Activated naive CD4-positive, alpha-beta T cell treated with anti-CD3 and anti-CD28 coated beads, Interleukin-2, amount 50 U/mL, for 24 hours (primary cell): ENCODE data around the gene ZNF785.
"Not testable (repeated sequence)": the region's sequence is repeated elsewhere in the genome, so short reads cannot be mapped to it uniquely, and the experiment has no call there.

Experiments
- H3K27ac Mint-ChIP-seq: one replicate; pipeline ENCODE4 v1.8.0; 2021; ENCODE audit warnings: mild to moderate bottlenecking, mixed read lengths
- H3K27me3 Mint-ChIP-seq: one replicate; pipeline ENCODE4 v1.8.0; 2021; ENCODE audit warnings: mixed read lengths
- H3K36me3 Mint-ChIP-seq: one replicate; pipeline ENCODE4 v1.8.0; 2021; ENCODE audit warnings: mixed read lengths
- H3K4me1 Mint-ChIP-seq: one replicate; pipeline ENCODE4 v1.8.0; 2021; ENCODE audit warnings: mixed read lengths
- H3K4me3 Mint-ChIP-seq: one replicate; pipeline ENCODE4 v1.8.0; 2021; ENCODE audit warnings: mild to moderate bottlenecking, mixed read lengths
- H3K9me3 Mint-ChIP-seq: one replicate; pipeline ENCODE4 v1.8.0; 2021; ENCODE audit warnings: mixed read lengths

The ZNF785 gene

DNA sequence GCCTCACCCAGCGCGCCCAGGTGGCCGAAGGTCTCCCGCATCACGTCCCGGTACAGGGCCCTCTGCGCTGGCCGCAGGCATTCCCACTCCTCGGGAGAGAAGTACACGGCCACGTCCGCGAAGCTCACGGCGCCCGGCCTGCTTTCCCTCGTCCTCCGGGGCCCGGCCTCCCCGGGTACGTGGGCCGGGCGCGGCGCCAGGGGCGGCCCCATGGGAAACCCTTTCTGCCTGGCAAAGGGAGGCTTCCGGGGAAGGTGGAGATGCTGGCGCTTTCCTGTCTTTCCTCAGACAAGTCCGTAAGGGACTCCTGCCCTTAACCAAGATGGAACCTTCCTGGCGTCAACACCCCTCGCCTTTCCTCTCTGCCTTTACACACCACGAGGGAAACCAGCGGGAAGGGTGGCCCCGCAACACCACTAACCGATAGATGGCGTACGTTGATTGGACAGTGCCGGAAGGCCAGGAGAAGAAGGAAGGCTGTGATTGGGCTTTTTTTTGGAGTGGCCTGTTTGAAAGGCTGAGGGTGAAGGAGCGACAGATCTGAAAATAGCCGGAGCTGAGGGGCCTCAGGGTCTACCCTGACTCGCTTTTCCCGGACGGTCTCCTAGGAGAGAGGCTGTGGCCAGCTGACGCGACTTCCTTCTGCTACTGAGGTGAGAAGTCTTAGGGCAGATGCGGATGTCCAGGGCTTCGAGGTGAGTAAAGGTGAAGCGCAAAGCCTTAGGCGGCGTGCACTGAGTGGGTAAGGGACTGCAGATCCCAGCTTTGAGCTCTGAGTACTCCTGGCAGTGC is at the start of gene ZNF785:
TSS of gene ZNF785 (minus strand) at position 298 of the 792 bp plus-strand sequence. CDS start at position 212, 86 bp downstream.
- Mint-ChIP-seq H3K4me1 (peaks cover 35% of the 10 kb centered on the region), H3K9me3 (no peaks in the 10 kb centered on the region), H3K4me3 (peak within 1 kb of the TSS; percentile 94), H3K27me3 (no peaks in the 10 kb centered on the region), H3K27ac (peak within 1 kb of the TSS; percentile 98), H3K36me3 (peaks cover 5% of the 10 kb centered on the region)

DNA sequence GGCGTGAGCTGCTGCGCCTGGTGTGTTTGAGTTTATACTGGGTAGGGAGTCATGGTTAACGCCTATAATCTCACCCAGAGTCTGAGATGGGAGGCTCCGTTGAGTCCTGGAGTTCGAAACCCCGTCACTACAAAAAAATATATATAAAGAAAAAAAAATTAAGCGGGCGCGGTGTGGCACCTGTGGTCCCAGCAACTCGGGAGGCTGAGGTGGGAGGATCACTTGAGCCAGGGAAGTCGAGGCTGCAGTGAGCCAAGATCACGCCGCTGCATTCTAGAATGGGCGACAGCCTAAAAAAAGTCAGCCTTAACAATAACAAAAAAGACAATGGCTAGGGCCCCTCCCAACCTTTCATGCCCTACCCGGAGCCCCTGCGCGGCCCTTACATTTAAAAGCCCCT is 48.0 kb upstream of the ZNF785 start:
- Mint-ChIP-seq H3K27ac (peak overlapping the region; percentile 94), H3K36me3 (no peaks in the 10 kb centered on the region), H3K9me3 (no peaks in the 10 kb centered on the region), H3K27me3 (no peaks in the 10 kb centered on the region), H3K4me3 (peak overlapping the region; percentile 89), H3K4me1 (peaks cover 21% of the 10 kb centered on the region)

DNA sequence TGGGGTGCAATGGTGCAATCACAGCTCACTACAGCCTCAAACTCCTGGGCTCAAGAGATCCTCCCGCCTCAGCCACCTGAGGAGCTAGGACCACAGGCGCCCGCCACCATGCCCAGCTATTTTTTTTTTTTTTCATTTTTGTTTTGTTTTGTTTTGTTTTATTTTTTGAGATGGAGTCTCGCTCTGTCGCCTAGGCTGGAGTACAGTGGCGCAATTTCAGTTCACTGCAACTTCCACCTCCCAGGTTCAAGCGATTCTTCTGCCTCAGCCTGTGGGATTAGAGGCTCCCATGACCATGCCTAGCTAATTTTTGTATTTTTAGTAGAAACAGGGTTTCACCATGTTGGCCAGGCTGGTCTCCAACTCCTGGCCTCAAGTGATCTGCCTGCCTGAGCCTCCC is 47.0 kb upstream of the ZNF785 start:
- not testable (repeated sequence) for H3K27ac Mint-ChIP-seq, H3K36me3 Mint-ChIP-seq, H3K4me3 Mint-ChIP-seq, H3K9me3 Mint-ChIP-seq, H3K27me3 Mint-ChIP-seq
- H3K4me1 Mint-ChIP-seq, result peaks cover 22% of the 10 kb centered on the region

DNA sequence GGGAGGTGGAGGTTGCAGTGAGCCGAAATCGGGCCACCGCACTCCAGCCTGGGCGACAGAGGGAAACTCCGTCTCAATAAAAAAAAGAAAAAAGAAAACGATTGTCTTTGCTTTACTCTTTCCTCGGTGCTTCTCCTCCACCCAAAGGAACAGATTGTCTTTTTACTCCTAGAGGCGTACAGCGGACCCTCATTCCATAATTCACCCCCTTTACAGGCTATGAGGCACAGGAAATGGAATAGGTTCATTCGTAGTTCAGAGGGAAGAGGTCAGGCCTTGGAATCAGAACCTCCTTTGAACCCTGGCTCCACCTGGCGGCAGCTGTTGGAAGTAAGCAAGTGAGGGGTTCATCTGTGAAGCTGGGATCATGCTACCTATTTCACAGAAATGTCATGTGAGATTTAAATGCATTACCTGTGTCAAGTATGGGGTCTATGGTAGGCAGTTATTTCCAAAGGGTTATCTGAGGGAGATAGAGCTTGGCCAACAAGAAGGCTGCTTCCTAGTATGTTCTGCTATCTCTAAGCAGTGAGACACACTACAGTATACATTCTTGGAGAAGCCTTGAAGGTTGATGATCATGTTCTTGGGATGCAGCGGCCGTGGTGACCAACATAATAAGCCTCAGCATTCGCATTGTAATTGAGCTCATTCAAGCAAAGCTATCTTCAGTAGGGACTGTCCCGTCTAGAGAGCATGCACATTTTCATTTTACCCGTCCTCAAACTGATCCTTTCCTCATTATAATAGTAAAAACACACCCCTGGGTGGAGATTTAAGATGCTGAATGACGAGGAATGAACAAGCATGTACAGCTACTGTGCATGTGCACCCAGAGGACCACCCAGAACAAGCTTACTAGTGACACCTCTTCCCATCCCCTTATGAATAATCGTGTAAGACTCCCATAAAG is 43.4 kb upstream of the ZNF785 start:
- Mint-ChIP-seq H3K4me3 (peak overlapping the region; percentile 81), H3K36me3 (no peaks in the 10 kb centered on the region), H3K27me3 (no peaks in the 10 kb centered on the region), H3K4me1 (peaks cover 7% of the 10 kb centered on the region), H3K27ac (peak overlapping the region; percentile 36), H3K9me3 (no peaks in the 10 kb centered on the region)

DNA sequence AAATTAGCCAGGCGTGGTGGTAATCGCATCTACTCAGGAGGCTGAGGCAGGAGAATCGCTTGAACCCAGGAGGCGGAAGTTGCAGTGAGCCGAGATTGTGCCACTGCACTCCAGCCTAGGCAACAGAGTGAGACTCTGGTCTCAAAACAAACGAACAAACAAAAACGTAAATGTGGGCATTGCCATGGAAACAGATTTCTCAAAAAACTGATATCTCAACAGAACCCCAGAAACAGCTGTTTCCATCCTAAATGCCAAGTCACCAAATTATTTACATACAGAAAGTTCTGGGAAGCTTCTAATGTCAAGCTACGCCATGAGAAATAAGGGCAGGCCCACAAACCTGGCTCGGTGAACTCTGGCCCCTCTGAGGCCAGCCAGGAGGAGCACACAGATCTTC is 40.7 kb upstream of the ZNF785 start:
- Mint-ChIP-seq H3K4me1 (peaks cover 5% of the 10 kb centered on the region), H3K27me3 (no peaks in the 10 kb centered on the region), H3K4me3 (no peak overlapping the region), H3K9me3 (no peaks in the 10 kb centered on the region), H3K36me3 (no peaks in the 10 kb centered on the region), H3K27ac (no peak overlapping the region)

DNA sequence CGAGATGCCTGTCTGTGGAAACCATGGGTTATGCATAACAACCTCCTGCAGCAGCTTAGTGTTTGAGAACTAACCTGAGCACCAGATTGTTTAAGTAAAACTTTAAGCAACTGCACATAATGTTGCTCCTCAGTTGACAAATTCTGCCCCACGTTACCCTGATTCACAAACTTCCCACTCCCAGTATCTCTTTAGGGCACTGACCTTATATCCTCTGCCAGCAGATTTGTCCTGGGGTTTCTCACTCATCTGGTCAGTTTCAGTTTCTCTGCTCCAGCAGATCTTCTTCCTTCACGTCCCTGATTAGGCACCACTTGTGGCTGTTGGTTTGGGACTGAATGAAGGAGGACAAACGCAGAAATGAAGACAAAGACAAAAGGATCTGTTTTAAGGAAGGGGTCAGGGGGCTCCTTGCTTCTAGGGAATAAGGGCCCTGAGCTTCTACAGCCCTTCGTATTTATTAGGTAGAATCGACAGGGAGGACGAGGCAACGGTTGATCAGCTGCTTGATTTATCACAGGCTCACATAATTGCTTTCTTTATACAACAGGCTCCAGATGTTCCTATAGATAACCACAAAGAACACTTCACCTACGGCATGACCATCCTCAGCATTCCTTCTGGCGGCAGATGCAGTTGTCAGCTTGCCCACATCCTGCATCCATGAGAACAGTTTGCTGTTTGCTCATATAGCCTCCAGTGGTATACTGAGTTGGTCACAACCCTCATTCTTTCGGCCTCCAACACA is 38.2 kb upstream of the ZNF785 start:
- H3K4me3 Mint-ChIP-seq, result no peak overlapping the region
- no peaks in the 10 kb centered on the region for H3K9me3 Mint-ChIP-seq
- no peaks in the 10 kb centered on the region for H3K27me3 Mint-ChIP-seq
- no peak overlapping the region for H3K27ac Mint-ChIP-seq
- peaks cover 3% of the 10 kb centered on the region for H3K4me1 Mint-ChIP-seq
- no peaks in the 10 kb centered on the region for H3K36me3 Mint-ChIP-seq

DNA sequence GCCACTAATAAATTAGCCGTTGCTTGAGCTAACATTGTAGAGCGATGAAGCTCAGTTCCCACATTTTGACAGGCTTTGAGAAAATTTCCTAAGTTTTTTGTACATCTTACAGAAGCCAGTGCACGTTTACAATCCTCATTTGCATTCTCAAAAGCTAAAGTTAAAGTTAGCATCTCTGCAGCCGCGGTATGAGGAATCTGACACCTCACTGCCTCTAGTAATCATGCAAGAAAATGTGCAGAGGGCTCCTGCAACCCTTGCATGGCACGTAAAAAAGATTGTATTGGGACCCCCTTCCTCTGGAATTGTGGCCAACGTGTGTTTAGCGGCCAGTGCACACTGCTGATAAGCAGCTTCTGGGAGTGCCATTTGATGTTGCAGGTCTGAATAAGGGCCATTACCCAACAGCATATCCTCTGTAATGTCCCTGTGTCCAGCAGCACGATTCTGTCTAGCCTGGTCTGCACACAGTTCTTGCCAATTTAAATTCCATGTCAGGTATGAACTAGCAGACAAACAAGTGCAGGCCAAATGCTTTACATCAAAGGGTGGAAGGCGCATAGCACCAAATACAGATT is 37.0 kb upstream of the ZNF785 start:
- Mint-ChIP-seq H3K4me3 (no peak overlapping the region), H3K27ac (no peak overlapping the region), H3K36me3 (no peaks in the 10 kb centered on the region), H3K27me3 (no peaks in the 10 kb centered on the region), H3K4me1 (no peaks in the 10 kb centered on the region), H3K9me3 (no peaks in the 10 kb centered on the region)

DNA sequence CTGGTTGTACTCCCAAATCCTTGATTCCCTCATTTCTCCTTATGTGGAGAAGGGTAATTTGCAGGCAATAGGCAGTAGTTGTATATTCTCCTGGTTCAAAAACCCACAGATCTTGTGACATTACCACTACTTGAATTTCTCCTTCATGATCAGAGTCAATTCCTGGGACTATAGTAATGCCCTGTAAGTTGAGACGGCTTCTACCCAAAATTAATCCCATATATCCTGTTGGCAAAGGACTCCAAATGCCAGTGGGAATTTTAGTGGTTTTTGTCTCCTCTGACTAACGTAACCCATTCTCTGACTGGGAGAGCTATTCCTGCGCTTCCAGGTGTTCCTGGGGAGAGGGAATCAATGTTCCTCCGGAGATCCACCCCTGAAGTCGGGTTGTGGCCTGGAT is 36.3 kb upstream of the ZNF785 start:
- Mint-ChIP-seq H3K9me3 (no peaks in the 10 kb centered on the region), H3K27me3 (no peaks in the 10 kb centered on the region), H3K36me3 (no peaks in the 10 kb centered on the region), H3K4me1 (no peaks in the 10 kb centered on the region), H3K27ac (no peak overlapping the region), H3K4me3 (no peak overlapping the region)

DNA sequence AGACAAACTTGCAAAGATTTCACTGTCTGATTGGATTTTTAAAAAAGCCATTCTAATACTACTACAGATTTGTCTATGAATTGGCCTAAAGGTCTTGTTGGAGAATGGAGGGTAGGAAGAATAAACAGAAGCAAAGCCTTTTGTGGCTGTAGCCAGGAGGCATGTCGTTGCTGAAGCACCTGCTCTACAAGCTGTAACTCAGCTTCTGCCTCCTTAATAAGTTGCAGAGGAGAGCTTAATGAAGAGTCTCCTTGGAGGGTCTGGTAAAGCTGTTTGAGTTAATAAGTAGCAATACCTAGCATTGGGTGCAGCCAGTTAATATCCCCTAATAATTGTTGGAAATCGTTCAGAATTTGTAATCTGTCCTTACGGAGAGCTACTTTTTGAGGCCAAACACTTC is 34.7 kb upstream of the ZNF785 start:
- Mint-ChIP-seq H3K27me3 (no peaks in the 10 kb centered on the region), H3K36me3 (no peaks in the 10 kb centered on the region), H3K4me3 (no peak overlapping the region), H3K27ac (no peak overlapping the region), H3K9me3 (no peaks in the 10 kb centered on the region), H3K4me1 (no peaks in the 10 kb centered on the region)

DNA sequence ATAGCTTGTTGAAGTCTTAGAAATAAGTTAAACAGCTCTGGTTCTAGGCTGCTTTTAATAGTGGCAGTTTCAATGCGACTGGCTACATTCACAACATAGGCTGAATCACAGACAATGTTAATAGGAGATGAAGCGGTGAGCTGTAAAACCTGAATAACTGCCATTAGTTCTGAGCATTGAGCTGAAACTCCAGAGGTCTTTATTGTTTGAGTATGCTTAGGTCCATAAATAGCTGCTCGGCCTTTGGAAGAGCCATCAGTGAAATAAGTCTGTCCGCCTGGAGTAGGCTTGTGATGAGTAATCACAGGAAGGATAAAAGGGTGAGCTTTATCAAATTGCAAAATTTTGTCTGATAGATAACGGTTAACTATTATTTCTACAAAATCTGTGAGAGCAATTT is 34.1 kb upstream of the ZNF785 start:
- no peak overlapping the region for H3K4me3 Mint-ChIP-seq
- H3K36me3 Mint-ChIP-seq, result no peaks in the 10 kb centered on the region
- no peaks in the 10 kb centered on the region for H3K27me3 Mint-ChIP-seq

DNA sequence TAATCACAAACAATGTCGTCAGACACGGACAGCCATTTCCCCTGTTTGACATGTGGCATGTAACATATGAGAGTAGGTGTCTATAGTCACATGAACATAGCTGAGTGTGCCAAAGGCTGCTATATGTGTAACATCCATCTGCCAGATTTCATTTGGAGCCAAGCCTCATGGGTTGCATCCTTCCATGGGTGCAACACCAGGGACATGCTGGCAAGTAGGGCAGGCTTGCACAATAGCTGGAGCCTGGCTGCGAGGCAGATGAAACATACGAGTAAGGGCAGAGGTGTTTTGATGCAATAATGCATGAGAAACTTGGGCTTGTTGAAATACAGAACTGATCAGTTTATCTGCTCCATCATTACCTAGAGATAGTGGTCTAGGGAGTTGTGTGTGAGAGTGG is 33.7 kb upstream of the ZNF785 start:
- no peaks in the 10 kb centered on the region for H3K27me3 Mint-ChIP-seq
- no peaks in the 10 kb centered on the region for H3K4me1 Mint-ChIP-seq
- H3K36me3 Mint-ChIP-seq, result no peaks in the 10 kb centered on the region
- no peak overlapping the region for H3K4me3 Mint-ChIP-seq
- H3K9me3 Mint-ChIP-seq, result no peaks in the 10 kb centered on the region
- H3K27ac Mint-ChIP-seq, result no peak overlapping the region

More for the DNA sequence above, 34.1 kb upstream of the ZNF785 start:
- no peak overlapping the region for H3K27ac Mint-ChIP-seq
- H3K9me3 Mint-ChIP-seq, result no peaks in the 10 kb centered on the region
- no peaks in the 10 kb centered on the region for H3K4me1 Mint-ChIP-seq

DNA sequence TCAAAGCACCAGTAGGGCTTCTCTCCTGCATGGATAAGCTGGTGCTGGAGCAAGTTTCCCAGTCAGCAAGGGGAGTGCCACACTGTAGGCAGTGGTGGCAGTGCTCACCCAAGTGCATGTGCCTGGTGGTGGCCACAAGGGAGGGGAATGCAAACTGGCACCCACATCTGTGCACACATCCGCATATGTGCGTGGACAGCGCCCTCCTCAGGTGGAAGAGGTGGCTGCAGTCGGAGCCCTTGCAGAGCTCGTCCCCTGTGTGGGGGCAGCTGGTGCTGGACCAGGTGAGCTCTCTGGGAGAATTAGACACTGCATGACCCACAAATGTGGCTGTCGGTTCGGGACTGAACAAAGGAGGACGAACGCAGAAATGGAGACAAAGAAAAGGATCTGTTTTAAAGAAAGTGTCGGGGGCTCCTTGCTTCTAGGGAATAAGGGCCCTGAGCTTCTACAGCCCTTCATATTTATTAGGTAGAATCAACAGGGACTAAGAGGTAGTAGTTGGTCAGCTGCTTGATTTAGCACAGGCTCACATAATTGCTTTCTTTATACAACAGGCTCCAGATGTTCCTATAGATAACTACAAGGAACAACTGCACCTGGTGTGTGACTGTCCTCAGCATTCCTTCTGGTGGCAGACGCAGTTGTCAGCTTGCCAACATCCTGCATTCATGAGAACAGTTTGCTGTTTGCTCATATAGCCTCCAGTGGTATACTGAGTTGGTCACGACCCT is 30.0 kb upstream of the ZNF785 start:
- Mint-ChIP-seq H3K36me3 (no peaks in the 10 kb centered on the region), H3K4me3 (no peak overlapping the region), H3K27me3 (no peaks in the 10 kb centered on the region), H3K27ac (no peak overlapping the region), H3K4me1 (peaks cover 1% of the 10 kb centered on the region), H3K9me3 (no peaks in the 10 kb centered on the region)

DNA sequence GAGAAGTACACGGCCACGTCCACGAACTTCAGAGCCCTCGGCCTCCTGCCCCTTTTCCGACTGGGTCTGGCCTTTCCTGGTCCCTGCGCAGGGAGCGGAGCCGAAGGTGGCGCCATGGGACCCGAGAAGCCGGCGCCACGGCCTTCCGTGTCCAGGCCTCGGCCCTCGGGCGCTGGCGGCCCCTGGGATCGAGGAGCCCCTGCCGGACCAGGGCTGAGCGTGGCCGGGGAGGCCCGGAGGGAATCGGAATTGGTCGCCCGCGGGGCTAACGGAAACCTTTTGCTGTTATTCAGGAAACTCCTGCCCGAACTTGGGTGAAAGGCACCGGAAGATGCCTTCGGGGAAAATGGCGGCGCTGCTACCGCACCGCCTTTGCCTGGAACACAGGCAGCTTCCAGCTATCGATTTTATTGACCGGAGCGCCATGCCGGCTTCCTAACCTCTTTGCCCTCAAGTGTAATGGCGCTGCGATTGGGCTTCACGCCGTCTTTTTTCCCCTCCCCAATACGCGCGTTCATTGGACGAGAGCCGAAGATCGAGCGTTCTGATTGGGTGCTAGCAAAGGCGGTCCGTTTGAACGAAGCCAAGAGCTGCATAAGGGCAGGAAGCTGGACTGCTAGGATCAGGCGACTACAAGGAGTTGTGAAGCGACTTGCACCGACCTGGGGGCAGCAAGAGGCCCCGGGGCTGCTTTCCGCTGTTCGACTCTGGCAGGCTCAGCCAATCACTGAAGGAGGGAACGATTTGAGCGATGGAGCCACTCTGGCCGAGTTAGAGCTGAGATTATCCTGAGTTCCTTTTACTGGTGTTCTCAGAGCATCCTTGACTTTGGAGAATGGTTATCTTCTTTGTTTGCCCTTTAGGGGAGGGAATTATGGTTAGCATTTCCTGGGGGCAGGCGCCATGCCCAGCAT is 24.7 kb upstream of the ZNF785 start, which contains the start of gene ZNF689:
TSS of gene ZNF689 (minus strand) at position 464 of the 914 bp plus-strand sequence. CDS start at position 116, 348 bp downstream.
- H3K27me3 Mint-ChIP-seq, result no peaks in the 10 kb centered on the region
- no peaks in the 10 kb centered on the region for H3K9me3 Mint-ChIP-seq
- H3K27ac Mint-ChIP-seq, result peak within 1 kb of the TSS; percentile 98
- peaks cover 27% of the 10 kb centered on the region for H3K4me1 Mint-ChIP-seq
- peak within 1 kb of the TSS; percentile 95 for H3K4me3 Mint-ChIP-seq
- peaks cover 7% of the 10 kb centered on the region for H3K36me3 Mint-ChIP-seq
